ENCODE measurements around the gene TXNDC11. TPM values are rescaled to one million over a fixed set of nuclear protein-coding genes. Genes with fewer than 3 reads are reported as not detected.

Gene TXNDC11
- total RNA-seq, 1 donor from 2014 or later: 8.6 TPM

DNA sequence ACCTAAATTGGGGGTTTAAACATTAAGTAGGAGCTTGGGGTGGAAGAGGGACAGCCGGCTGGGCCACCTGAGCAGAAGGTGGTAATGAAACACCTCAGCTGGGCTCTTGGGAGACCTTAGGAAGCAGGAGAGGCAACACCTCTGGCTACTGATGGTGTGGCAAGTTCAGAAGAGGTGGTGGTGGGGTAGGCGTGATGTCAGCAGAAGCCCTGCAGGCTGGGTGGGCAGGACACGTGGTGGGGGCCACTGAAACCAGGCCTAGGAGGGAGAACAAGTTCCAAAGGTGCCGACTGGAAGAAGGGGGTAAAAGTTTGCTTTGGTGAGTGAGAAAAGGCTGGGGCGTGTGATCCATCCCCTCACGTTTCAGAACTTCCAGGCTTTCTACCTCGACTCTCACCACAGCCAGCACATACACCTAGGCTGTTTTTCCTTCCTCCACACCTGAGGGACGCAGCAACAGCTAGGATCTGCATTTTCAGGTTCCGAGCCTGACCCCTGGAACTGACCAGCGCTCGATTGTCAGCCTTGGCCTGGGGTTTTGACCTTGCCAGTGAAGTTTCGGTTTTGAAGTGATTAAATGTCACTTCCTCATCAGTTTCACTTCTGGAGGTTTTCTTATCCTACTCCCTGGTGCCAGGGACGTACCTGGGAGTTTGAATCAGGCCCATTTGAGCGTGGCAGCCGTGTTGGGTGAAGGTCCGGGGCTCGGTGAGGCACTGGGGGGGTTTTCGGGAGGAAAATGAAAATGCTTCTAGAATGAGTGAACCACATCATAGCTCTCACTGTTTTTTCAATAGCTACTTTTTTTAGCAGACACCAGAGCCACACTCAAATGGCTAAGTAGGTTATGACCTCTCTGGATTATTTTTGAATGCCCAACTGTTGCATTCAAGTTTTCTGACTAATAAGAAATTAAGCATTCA is 64.4 kb downstream of the TXNDC11 start:
- FAIRE-seq: no peak
- DNase-seq (ENCODE audit: low spot score in 2 of 2): no peak

DNA sequence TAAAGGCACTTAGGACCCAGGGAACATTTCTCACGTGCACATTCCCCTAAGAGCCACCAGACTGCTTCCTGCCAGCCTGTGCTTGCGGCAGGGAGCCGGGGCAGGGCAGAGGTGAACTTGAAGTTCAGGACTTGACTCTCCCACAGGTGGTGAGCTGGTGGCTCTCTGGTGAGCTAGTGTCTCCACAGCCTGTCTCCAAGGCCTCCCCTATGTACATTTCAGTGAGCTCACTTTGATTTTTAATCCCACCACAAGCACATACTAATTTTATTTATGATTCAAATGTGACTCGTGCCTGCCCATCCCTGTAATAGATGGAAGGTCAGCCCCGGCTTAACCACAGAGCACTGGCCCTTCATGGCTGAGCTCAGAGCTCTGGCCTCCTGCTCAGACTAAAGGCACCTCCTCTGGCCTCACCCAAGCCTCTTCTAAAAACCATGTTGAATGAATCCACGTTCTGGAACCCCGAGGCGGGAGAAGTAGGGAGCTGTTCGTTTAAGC is 65.2 kb downstream of the TXNDC11 start:
- FAIRE-seq: no peak
- DNase-seq (ENCODE audit: low spot score in 2 of 2): no peak

DNA sequence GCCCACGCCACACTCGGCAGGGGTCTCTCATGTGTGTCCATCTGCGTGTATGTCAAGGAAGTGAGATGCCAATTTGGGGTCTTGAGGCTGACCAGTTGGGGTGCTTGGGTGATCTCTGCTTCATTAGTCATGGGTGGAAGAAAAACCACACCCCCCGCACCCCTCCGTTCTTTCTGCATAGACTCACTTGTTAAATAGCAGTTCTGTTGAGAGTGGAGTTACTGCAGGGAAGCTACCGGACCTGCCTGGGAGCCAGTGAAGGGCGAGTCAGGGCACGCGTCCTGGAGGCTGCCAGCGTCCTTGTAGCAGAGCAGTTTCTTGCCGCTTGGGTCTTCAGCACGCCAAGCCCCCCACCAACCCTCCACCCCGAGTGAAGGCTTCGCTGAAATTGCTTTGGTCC is 65.9 kb downstream of the TXNDC11 start:
- FAIRE-seq (no peak), DNase-seq (ENCODE audit: low spot score in 2 of 2) (no peak)

DNA sequence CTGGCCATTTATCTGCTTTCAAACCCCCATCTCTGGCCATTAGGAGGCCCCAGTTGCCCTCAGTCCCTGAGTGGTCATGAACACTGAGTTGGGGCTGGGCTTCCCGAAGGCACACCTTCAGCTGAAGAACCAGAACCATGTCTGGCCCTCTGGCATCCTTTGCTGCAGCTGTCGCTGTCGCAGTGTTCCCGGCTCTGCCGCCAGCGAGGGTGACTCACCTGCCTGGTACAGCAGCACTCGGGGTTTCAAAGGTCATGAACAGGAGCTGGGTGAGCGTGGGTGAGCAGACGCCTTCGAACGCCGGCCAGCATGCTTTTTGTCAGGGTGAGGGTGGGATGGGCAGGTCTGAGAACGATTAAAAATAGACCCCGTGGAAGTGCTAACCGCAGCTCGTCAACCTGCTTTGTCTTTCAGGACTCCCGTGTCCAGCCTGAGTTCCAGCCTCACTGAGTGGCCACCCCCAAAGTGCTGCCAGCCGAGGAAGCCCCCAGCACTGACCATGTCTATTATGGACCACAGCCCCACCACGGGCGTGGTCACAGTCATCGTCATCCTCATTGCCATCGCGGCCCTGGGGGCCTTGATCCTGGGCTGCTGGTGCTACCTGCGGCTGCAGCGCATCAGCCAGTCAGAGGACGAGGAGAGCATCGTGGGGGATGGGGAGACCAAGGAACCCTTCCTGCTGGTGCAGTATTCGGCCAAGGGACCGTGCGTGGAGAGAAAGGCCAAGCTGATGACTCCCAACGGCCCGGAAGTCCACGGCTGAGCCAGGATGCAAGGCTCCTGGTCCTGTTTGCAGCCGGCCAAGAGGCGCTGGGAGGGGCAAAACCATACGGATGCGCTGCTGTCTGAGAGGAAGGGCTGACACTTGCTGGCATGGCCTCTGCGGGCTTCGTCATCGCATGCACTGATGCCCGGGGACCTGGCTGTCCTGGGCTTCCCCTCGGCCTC is 66.8 kb downstream of the TXNDC11 start:
- DNase-seq (ENCODE audit: low spot score in 2 of 2) (no peak), FAIRE-seq (no peak)

DNA sequence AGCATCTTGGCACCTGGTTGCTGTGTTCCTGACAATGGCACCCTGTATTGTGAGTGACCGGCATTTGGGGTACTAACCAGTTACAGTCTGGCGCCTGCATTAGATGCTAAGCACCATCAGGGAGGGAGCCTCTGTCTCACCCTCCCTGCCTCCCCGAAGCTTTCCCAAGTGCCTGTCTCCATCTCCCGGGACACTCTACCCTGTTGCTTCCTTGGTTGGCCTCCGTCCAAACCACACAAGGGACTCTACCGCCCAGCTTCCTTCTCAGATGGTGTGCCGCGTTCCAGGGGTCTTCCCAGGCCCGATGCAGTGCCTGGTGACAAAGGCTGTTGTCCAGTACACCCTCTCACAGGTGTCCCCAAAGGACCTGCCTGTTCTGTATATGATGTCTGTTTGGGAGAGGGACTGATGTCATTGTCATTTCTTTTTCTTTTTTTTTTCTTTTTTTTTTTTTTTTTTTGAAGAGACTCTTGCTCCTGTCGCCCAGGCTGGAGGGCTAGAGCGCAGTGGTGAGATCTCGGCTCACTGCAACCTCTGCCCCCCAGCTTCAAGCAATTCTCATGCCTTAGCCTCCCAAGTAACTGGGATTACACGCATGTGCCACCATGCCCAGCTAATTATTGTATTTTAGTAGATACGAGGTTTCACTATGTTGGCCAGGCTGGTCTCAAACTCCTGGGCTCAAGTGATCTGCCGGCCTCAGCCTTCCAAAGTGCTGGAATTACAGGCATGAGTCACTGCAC is 67.7 kb downstream of the TXNDC11 start:
- no peak for FAIRE-seq
- no peak for DNase-seq (ENCODE audit: low spot score in 2 of 2)

DNA sequence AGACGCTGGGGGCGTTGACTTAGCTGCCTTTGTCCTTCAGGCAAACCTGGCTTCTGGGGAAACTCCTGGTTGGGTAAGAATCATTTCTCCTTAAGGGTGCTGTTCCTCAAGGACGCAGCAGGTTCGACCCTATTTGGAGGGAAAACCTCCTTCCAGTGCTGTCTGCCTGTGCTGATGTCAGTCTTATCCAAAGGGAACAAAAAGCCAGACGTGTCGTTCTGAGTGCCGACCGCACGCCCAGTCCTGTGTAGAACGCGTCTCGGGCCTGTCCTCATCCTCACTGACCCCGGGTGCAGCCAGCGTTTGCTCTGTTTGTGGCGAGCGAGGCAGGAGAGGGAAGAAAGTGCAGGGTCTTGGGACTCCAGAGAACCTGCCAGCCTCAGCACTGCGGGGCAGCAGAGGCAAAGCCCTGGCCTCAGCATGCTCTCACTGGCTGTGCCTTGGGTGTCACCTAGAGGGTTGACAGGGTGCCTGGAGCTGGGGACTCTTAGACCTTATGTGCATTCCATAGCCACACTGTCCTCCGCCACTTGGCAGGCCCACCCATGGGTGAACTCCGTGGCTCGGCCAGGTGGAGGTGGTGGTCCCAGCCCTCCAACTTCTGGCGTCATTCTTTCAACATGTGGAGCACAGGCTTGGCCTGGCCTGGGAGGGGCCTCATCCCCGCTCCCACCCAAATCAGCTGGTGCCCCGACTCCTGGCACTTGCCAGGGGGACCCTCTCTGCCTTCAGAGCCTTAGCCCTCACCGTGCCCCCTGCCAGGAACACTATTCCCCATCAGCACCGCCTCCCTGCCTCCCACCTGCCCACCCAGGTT is 68.4 kb downstream of the TXNDC11 start:
- no peak for FAIRE-seq
- DNase-seq (ENCODE audit: low spot score in 2 of 2): no peak

DNA sequence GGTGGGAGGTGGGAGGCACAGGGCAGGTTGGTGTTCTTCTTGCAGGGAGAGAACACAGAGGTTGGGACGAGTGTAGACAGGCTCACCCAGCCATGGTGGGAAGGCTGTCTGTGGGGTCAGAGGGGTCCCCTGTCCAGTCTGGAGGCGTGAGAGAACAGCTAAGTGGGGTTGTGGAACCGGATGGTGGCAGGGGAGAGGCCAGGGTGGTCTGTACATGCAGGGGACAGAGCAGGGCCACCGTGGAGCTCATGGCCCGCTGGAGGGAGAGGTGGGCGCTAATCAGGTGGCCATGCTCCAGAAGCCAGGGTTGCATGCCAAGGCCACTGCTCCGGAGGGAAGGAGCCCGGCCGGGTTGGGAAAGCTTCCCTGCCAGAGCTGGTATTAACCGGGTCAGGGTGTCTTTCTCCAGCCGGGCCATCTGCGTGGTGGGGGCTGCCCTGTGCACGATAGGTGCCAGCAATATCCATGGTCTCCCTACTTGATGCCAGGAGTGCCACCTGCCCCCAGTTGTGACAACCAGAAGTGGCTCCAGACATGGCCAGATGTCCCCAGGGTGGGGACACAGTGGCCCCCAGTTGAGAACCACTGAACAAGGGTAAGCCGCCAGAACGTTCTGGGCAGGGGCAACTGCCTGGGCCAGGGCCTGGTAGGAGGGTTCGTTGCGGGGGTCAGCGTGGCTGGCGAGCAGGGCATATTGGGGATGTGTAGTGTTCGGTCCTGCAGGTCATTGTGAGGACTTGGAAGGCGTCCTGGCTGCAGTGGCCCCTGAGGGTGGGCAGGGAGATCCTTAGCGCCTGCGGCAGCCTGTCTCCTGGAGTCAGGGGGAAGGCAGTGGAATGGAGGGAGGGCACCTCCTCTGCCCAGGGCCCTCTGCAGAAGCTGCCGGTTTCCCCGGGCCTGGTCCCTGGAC is 69.3 kb downstream of the TXNDC11 start:
- no peak for DNase-seq (ENCODE audit: low spot score in 2 of 2)
- FAIRE-seq: no peak

DNA sequence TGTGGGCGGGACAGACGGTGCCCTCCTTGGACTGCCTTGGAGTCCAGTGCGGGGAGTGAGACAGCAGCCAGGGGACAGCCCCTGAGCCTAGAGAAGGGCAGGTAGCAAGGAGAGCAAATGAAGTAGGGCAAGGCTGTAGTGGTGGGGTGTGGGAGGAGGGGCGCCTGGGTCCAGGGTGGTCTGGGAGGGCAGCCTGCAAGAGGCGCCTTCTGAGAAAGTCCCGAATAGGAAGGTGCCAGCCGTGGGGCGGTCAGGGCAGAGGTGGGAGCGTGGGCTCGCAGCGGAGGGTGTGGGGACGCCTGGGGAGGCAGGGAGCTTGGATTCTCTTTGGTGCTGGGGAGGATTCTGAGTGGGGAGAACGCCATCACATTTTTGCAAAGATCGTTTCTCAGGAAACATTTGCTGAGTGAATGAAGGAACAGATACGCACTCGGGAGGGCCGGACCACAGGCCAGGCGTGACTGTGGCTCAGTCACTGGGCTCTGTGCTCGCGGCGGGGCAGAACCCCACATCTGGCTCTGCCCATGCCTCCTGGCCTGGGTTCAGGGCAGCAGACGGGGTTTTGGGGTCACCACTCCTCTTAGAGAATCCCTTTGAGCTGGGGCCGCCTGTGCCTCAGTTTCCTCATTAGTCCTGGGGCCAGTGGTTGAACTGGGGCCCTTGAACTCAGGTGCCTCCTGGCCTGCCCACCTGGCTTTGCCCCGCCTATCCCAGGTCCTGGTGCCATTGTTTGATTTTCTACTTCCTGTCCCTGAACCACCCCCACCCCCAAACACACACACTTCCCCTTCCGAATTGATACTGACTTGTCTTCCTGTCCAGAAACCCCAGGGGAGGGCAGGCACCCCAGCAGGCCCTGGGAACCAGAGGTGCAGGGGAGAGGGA is 70.2 kb downstream of the TXNDC11 start:
- FAIRE-seq: no peak
- DNase-seq (ENCODE audit: low spot score in 2 of 2): no peak

DNA sequence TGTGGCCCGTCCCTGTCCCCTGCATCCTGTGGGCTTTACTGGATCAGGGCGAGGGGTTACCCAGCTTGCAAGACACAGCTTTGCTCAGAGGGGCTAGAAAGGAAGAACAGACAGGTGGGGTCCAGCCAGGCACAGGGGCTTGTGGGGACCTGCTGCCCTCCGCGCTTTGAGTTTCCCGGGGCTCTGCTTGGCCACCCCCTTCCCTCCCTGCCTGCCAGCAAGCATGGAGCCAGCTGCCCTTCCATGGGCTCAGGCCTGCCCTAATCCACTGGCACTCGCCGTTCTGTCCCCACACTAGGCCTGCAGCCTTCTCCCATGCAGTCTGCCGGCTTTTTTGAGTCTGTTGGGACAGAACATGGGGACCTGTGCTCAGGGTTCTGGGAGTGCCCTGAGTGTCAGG is 71.0 kb downstream of the TXNDC11 start:
- DNase-seq (ENCODE audit: low spot score in 2 of 2) (no peak), FAIRE-seq (no peak)

DNA sequence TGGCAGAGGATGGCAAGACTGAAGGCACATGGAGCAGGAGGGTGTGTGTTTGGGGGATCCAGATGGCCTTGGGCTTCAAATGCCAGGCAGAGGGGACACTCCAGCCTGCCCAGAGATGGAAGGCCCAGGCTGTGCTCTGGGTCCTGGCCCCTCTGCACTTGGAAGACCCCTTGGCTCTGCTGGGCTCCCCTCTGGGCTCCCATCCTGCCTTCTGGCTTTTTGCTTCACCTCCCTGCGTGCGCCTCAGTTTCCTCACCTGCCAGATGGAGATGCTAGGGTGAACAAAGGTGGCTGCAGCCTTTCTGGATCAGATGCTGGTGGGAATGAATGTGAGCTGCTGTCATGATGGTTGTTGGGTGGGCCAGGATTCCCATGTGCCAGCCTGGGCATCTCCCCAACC is 71.4 kb downstream of the TXNDC11 start:
- no peak for FAIRE-seq
- no peak for DNase-seq (ENCODE audit: low spot score in 2 of 2)

DNA sequence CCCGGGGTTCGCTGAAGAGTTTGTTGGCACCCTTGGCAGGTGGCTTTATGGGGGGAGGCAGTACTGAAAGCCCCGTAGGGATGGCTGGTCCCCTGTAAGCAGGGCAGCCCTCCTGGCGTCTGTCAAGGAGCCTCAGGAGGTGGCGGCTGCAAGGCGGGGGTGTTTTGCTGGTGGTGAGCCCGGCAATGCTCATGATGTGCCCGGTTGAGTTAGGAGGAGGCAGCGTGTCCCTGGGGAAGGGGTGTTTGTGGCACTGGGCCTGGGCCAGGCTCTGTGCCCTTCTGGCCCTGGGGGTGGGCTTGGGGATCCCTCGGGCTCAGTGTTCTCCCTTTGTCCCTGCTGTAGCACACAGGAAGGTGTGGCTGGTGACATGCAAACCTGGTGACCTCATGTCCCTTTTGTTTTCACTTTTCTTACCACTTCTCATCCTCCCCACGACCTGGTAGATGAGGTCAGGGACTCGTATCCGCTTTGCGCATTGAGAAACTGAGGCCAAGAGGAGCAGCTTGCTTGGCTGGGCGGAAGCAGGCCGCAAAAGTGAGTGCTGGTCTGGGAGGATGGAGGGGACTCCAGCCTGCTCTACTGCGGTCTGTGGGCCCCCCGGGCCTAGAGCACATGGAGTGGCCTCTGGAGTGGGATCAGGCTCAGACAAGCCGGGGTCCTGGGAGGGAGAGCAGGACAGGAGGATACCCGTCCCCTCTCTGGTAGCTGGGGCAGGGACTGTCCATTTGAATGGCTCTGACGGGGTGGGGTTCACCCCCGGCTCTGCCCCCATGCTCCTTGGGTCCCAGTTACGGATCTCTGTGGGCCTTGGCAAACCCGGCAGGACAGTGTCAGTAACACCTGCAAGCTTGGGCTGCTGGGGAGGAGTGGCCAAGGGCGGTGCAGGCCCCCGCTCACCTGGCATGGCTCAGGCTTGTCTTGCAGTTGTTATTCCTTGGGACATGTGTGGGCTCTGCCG is 72.2 kb downstream of the TXNDC11 start:
- no peak for FAIRE-seq
- no peak for DNase-seq (ENCODE audit: low spot score in 2 of 2)

DNA sequence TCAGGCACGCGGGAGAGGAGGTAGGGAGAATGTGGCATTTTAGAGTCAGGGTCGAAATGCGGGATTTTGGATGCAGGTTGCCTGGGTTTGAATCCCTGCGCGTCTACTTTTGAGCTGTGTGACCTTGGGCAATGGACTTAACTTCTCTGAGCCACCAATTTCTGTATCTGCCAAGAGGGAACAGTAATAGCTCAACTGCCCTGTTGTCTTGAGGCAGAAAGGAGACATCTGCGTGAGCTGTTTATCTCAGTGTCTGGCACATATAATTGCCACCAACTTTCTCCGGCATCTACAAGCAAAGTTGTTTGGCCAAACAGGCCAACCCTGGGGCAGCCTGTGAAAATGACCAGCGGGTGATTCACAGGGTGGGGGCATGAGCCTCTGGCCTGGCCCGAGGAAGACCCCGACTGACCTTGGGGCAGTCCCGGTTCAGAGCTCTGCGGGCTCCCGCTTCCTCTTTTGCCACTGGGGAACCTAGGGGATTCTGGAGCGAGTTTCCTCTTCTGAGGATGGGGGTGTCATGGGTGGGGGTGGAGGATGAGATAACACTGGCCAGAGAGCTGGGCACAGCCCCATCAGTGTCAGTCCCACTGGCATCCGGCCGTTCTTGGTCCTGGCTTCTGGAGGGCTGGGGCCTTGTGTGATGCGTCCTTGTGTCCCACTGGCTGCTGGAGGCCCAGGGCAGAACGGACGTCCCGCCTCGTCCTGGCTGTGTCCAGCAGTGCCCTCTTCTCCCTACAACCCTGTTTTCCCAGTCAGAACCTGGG is 73.1 kb downstream of the TXNDC11 start:
- DNase-seq (ENCODE audit: low spot score in 2 of 2): peak in 1 of 2 donors; percentile 37

DNA sequence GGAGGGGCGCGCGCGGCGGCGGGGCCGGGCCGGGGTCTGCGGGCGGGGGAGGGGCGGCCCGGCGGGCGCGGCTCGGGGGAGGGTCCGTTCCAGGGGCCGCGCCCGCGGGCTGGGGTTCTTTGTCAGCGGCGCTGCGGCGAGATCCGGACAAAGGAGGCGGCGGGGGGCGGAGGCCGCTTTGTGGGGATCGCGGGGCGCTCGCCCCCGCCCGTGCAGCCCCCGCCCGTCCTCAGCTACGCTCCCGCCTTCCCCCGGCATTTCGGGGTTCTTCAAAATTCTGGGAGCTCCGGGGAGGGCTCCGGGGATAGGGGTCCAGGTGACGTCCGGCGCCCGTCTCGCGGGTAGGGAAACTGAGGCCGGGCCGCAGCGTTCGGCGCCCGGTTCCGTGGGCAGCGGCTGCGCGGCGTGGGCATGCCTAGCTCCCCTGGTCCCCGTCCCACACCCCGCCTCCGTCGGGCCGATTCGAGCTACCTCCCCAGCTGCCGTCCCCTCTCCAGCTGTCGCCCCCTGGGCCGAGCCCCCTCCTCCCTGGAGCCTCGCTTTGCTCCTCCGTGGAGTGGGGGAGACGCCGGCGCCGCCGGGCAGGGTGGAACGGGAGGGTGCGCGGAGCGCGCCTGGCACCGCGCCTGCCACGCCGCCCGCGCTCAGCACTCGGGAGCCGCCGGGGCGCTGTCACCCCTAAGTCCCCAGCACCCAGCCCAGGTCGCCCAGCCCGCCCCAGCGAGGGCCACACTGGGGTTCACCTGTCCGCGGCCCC is 73.9 kb downstream of the TXNDC11 start:
- no peak for FAIRE-seq

More for the DNA sequence above, 73.1 kb downstream of the TXNDC11 start:
- no peak for FAIRE-seq

DNA sequence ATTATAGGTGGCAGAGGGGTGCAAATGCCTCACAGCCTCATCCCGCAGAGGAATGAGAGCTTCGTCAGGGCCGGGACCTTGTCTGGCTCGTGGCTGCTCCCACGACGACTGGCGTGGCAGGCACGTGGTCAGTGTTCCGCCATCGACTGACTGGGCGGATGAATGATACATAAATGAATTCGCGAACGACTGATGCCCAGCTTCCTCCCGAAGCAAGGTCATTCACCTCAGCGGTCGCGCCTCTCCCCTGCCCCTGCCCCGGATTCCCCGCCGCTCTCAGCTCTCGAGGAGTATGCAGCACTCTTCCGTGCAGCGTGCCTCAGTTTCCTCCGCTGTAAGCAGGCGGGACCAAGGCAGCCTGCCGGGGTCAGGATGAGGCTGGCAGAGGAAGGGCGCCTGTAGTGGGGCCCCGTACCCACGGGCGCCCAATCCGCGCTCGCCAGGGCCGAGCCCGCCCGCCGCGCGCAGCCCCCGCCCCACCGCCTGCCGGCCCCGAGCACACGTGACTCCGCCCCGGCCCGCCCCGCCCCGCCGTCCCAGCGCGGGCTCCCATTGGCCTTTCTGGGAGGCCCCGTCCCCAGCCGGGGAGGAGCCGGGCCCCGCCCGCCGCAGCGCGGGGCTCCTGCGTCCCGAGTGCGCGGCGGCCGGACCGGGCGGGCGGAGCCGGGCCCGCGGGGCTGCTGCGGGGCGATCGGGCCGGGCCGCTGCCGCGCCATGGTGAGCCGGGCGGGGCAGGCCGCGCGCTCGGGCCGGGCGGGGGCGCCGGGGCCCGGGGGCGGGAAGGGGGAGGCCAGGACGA is 74.6 kb downstream of the TXNDC11 start, which contains the start of gene SNN:
SNN (plus strand) TSS at position 632 of the 799 bp plus-strand sequence. CDS start 7,605 bp downstream, outside the sequence.
- FAIRE-seq (no peak), DNase-seq (ENCODE audit: low spot score in 2 of 2) (peak; percentile 99)

More for the DNA sequence above, 73.9 kb downstream of the TXNDC11 start:
- peak in 1 of 2 donors; percentile 47 for DNase-seq (ENCODE audit: low spot score in 2 of 2)

All from frontal cortex (tissue), 4 donors.